Cardiac septum (tissue), 1 donor: ENCODE results near the gene COL15A1. TPM values are rescaled to one million over a fixed set of nuclear protein-coding genes. Genes with fewer than 3 reads are reported as not detected.

Source experiments
- DNase-seq: peaks from one replicate; pipeline ENCODE4 v3.0.0-alpha.2; 2020; ENCODE audit warnings: low spot score
- intact Hi-C: fragments of 100-400 bp; cut with DNase I; formaldehyde crosslinking; loops from one replicate; pipeline ENCODE4 v1.14.0; 2022
- total RNA-seq: library from RNA; stranded (reverse); fragmentation: NEBNext Ultra II Directional; extraction: Animal tissue kit (Norgen Biotek cat#: 25700); gene quantifications from one replicate; pipeline ENCODE4 v1.2.1, GENCODE V29; 2021
- donor health status: DM: no; HTN: no; CAD: no.

Gene COL15A1
- total RNA-seq, 1 donor from 2014 or later = 49.4 TPM

DNA sequence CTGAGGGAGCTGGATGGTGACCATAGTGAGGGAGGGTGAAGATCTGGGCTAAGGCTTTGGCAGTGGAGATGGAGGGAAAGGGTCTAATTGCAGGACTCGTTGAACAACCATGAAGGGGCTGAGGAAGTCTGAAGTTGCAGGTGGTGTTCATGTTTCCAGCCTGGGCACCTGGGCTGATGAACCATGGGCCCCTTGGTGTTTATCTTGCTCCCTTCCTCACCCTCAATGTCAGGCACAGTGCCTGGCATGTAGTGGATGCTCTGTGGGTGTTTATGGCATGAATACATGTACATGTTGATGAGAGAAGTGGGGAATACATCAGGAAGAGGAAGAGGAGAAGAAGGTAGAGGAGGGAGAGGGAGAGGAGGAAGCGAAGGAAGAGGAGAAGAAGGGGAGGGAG is 31.3 kb upstream of the COL15A1 start:
- intact Hi-C loops = no loop called here
- no peak for DNase-seq

DNA sequence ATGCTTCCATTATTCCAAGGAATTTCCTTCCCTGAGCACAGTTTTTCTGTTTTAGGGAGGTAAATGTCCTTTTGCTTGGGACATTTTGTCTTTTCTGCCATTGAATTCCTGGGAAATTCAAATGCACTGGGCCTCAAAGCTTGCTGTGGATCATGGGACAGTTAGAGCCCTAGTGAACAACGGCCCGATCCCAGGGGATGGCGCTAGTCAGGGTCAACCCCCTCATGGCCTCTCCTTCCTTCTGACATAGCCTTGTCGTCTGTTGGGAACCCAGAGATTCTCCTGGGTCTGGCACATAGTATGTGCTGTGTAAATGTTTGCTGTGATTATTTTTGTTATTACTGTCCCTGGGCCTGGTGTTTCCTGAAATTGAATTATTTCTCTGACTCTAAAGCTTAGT is 30.7 kb upstream of the COL15A1 start:
- intact Hi-C loops = no loop called here
- DNase-seq = no peak

DNA sequence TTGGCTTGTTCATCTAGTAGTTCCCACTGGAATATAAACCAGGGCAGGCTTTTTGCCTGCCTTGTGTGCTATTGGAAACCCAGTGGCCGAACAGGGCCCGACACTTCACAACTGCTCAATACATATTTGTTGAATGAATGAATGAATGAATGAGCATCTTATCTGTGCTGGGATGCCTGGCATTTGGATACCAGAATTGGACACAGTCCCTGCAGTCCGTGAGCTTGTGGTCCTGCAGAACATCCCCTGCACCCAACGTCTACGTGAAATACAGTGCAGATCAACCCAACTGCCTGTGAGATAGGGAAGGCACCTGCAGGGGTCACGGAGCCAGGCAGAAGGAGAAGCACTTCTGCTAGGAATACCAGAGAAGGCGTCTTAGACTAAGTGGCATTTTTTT is 30.0 kb upstream of the COL15A1 start:
- intact Hi-C loops = no loop called here
- DNase-seq = no peak

- intact Hi-C loops = no loop called here
- no peak for DNase-seq
These were observed 28.1 kb upstream of the COL15A1 start for GRCh38 chr9:98915599-98915998.

DNA sequence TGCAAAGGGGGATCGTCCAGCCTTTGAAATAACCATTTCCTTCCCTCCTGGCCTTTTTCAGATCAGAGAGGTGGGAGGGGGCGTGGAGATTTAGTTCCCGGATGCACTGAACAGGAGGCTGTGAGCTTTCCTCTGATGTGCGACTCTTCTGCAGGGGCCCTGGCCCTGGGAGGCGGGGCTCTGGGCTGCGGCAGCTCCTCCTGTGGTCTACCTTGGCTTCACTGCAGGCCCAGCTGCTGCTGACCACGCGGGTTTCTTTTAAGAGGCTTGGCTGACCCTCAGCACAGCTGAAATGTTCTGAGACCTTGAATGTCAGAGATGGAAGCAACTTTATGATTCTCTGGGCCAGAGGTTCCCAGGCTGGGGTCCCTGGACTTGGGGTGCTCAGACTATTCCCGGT is 27.0 kb upstream of the COL15A1 start:
- intact Hi-C loops = loop anchor here (2.0 kb wide), 1 partner anchor 82 kb away; no protein-coding TSS in a partner anchor
- peak; percentile 88 for DNase-seq

GRCh38 chr9:98917746-98918487 is 25.8 kb upstream of the COL15A1 start:
- DNase-seq = no peak
- intact Hi-C loops = loop anchor here (2.0 kb wide), 1 partner anchor 81 kb away; no protein-coding TSS in a partner anchor

GRCh38 chr9:98921732-98922131 is 22.0 kb upstream of the COL15A1 start:
- no peak for DNase-seq
- intact Hi-C loops = no loop called here

- intact Hi-C loops = no loop called here
- DNase-seq = no peak
These were observed 20.8 kb upstream of the COL15A1 start for GRCh38 chr9:98922721-98923435.

GRCh38 chr9:98923451-98924123 is 20.1 kb upstream of the COL15A1 start:
- DNase-seq = no peak
- intact Hi-C loops = no loop called here

GRCh38 chr9:98924946-98925820 is 18.5 kb upstream of the COL15A1 start:
- intact Hi-C loops = no loop called here
- DNase-seq = no peak

GRCh38 chr9:98925956-98926355 is 17.8 kb upstream of the COL15A1 start:
- intact Hi-C loops = no loop called here
- DNase-seq = no peak

- intact Hi-C loops = no loop called here
- DNase-seq = no peak
These were observed 16.0 kb upstream of the COL15A1 start for GRCh38 chr9:98927724-98928123.

DNA sequence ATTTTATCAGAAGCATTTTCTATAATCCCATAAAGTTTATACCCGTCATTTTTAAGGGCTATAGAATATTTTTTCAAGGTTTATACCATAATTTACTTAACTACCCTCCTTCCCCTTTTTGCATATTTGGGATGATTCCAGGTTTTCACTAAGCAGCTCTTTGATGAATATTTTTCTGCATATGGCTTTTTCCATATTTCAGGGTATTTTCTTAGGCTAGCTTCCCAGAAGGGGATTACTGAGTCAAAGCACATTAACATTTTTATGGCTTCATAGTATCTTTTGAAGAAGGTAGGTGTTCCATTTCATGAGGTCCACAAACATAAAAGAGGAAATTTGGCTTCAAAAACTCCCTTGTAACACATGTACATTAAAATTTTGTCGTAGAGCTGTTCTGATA is 14.6 kb upstream of the COL15A1 start:
- no peak for DNase-seq
- intact Hi-C loops = no loop called here

DNA sequence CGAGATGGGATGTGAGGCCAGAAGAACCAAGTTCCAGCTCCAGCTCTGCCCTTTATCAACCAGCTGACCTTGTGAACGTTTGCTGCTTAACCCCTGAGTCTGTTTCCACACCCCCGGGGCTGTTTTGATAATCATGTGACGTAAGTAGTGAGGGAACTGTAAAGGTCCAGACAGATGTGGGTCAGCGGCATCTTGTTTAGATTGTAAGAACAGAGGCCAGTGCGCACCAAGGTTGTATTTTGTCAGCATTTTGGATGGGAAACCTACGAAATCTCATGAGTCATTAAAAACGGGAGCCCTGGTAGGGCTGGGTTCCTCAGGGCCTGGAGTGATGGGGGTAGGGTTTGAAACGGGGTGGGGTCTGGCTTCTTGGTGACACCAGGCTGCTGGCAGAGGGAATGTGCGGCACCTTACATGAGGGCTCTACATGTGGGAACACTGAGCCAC is 13.8 kb upstream of the COL15A1 start:
- DNase-seq = no peak
- intact Hi-C loops = no loop called here

DNA sequence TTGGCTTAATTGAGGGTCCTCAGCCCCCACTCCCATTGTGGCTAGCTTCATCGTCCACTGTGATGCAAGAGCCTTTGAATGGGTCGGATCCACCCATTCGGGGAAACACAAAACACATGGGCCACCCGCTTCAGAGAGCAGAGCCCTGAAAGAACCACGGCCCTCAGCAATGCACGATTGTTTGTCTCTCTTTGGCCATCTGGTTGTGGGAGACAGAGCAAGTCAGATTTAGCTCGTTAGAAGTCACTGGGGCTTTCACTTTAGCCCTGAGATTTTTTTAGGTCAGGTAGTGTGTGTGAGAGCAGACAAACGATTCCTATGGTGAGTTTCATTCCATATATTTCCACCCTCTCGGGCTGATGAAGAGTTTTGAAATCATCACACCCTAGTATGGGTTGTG is 12.9 kb upstream of the COL15A1 start:
- intact Hi-C loops = no loop called here

DNA sequence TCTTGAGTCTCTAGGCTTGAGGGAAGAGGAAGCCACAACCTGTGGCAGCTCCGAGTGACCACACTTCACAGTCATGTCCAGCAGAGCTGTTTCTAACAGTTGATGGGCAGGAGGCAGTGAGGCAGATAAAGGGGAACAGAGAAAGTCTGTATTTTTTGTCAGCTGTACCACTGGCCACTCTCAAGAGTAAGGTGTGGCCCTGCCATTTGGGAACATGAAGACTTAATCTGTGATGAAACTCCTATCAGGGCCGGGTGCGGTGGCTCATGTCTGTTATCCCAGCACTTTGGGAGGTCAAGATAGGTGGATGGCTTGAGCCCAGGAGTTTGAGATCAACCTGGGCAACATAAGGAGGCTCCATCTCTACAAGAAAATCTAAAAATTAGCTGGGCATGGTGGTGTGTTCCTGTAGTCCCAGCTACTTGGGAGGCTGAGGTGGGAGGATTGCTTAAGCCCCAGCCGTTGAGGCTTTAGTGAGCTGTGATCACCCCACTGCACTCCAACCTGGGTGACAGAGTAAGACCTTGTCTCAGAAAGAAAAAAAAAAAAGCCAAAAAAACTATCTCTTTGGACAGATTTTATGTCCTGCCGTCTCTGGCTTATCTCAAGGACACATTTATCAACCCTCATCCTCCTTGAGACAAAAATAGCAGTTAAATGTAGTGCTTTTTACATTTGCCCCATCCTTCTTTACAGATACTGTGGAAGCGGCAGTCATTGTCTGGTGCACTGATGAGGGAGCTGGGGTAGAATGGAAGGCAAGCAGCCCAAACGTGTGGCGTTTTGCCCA is 11.9 kb upstream of the COL15A1 start:
- no peak for DNase-seq
- intact Hi-C loops = no loop called here

More for the DNA sequence above, 12.9 kb upstream of the COL15A1 start:
- no peak for DNase-seq

DNA sequence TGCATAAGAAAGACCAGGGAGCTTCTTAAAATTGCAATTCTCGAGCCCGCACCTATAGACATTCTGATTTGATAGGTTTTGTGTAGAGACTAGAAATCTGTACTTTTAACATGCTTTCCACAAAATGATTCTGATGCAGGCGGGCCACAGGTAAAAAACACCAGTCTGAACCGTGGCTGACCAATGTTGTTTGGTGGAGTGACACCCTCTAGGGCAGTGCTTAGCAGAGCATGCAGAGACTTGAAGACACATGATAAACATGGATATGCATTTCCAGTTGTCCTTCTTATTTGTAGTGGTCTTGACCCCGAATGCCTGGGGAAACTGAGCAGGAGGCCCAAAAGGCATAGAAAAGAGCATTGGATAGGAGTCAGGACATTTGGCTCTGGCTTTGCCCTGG is 10.5 kb upstream of the COL15A1 start:
- DNase-seq = no peak
- intact Hi-C loops = no loop called here

GRCh38 chr9:98933890-98934289 is 9.8 kb upstream of the COL15A1 start:
- intact Hi-C loops = no loop called here

DNA sequence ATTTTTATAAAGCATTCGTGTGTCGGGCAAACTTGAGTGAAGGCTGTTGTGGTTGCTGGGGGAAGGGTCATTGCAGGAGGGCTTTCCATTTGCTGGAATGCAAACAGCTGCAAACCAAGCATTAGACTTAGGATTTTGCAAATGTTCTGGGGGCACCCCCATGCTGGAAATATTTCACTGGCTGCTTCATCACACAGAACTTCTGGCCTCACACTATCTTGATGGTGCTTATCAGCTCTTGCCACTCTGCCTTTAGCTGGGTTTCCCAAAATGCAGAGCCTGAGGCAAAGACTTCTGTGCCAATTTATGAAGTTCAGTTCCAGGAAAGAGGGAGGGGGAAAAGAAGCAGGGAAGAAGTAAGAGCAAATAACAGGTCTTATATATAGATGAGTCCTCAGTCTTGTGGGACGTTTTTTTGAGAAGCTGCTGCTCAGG is 8.6 kb upstream of the COL15A1 start:
- DNase-seq = no peak
- intact Hi-C loops = no loop called here

More at GRCh38 chr9:98933890-98934289, 9.8 kb upstream of the COL15A1 start:
- no peak for DNase-seq
